ENCODE results near the gene C16orf74. TPM values are rescaled to one million over a fixed set of nuclear protein-coding genes. Genes with fewer than 3 reads are reported as not detected.

The C16orf74 gene
- total and polyA plus RNA-seq, 2 of the 8 experiments (the other 6 are each of a cell fraction or from before 2014, with no cell fraction given): 7.3 to 9.3 TPM

DNA sequence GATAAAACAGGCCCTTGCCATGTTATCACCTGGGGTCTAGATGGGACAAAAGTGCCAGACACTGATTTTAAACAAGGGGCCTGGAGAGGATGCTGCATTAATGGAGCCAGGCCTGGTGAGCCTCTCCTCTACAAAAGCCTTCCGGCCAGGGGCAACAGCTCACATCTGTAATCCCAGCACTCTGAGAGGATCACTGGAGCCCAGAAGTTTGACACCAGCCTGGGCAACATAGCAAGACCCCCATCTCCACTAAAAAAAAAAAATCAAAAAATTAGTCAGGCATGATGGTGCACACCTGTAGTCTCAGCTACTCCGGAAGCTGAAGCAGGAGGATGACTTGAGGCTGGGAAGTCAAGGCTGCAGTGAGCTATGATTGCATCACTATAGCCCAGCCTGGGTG, 65.6 kb downstream of the C16orf74 start:
- no peak for TF ChIP-seq JUND (IDR thresholded peaks at IDR 0.05; ENCODE audit: low read length)
- TF ChIP-seq NANOG (IDR thresholded peaks at IDR 0.05; ENCODE audit: insufficient read depth, low read depth, low read length, poor library complexity, severe bottlenecking): no peak
- no peak for TF ChIP-seq JUN (IDR thresholded peaks at IDR 0.05; ENCODE audit: low read depth, low read length)
- no peak for TF ChIP-seq POU5F1 (IDR thresholded peaks at IDR 0.05; ENCODE audit: low read depth, low read length)
- no peak for TF ChIP-seq TBP (IDR thresholded peaks at IDR 0.05; ENCODE audit: low read depth, low read length)
- TF ChIP-seq ASH2L (IDR thresholded peaks at IDR 0.05; ENCODE audit: low read length): no peak
- no peak for TF ChIP-seq TAF7 (optimal IDR thresholded peaks at IDR 0.05; ENCODE audit: borderline replicate concordance, low read depth, low read length)
- Histone ChIP-seq H2BK20ac (ENCODE audit: low read length) (no peak overlapping the region), H3K79me1 (ENCODE audit: low read depth, low read length) (peaks cover 11% of the 10 kb centered on the region), H4K5ac (ENCODE audit: insufficient read length, low read depth, low read length) (no peak overlapping the region), H3K18ac (ENCODE audit: extremely low read depth, low read length) (no peak overlapping the region), H3K23ac (ENCODE audit: insufficient read length) (no peak overlapping the region), H2BK5ac (ENCODE audit: low read depth, low read length) (no peak overlapping the region), H4K91ac (replicated peaks; ENCODE audit: insufficient read length, low read length) (no peak overlapping the region), H3K9ac (replicated peaks in 1 of 4; ENCODE audit: extremely low read depth in 1 of 4, low read depth in 3 of 4, low read length in 3 of 4) (no peak overlapping the region; a peak in 1 of 7 replicates), H2AFZ (ENCODE audit: low read length) (no peak overlapping the region), H4K20me1 (replicated peaks in 1 of 2; ENCODE audit: control insufficient read depth in 1 of 2, insufficient read depth in 2 of 2, low read length in 2 of 2) (peaks cover 3 to 20% of the 10 kb centered on the region in 2 experiments), H2BK15ac (ENCODE audit: low read length) (no peak overlapping the region), H3K36me3 (ENCODE audit: control insufficient read depth in 2 of 4, insufficient read depth in 4 of 4, low read length in 3 of 4) (peaks cover 12 to 22% (median 15%) of the 10 kb centered on the region in 4 experiments), H3K79me2 (ENCODE audit: control insufficient read depth in 1 of 2, insufficient read depth in 2 of 2, low read length in 2 of 2) (peaks cover 0 to 39% of the 10 kb centered on the region in 2 experiments; a peak in 2 of 4 replicates), H3K4me3 (ENCODE audit: extremely low read depth in 1 of 4, insufficient read depth in 2 of 4, low read depth in 3 of 4, low read length in 4 of 4) (no peak overlapping the region), H3K4me2 (ENCODE audit: insufficient read depth in 1 of 2, low read depth in 2 of 2, low read length in 2 of 2) (no peak overlapping the region), H3K4ac (replicated peaks; ENCODE audit: insufficient read length, low read depth, low read length) (no peak overlapping the region), H2BK120ac (replicated peaks; ENCODE audit: low read depth, low read length) (no peak overlapping the region), H2AK5ac (ENCODE audit: low read depth, low read length) (no peak overlapping the region), H3K56ac (replicated peaks; ENCODE audit: insufficient read length, low read depth, low read length) (no peak overlapping the region), H2BK12ac (ENCODE audit: low read depth, low read length) (no peak overlapping the region), H4K8ac (ENCODE audit: extremely low read depth, insufficient read depth, low read length) (no peak overlapping the region), H3K14ac (ENCODE audit: insufficient read length) (no peak overlapping the region), H3K27me3 (replicated peaks in 1 of 4; ENCODE audit: control insufficient read depth in 3 of 4, extremely low read depth in 1 of 4, insufficient read depth in 3 of 4, low read length in 3 of 4) (no peaks in the 10 kb centered on the region), H3K27ac (ENCODE audit: low read depth, low read length) (no peak overlapping the region), H3K23me2 (ENCODE audit: low read depth, low read length) (no peaks in the 10 kb centered on the region; the same call in 1 of the 2 replicates), H3K4me1 (replicated peaks in 1 of 4; ENCODE audit: control insufficient read depth in 3 of 4, insufficient read depth in 4 of 4, low read length in 3 of 4) (peaks cover 0 to 5% (median 0%) of the 10 kb centered on the region in 4 experiments; a peak in 1 of 7 replicates), H3K9me3 (ENCODE audit: insufficient read depth in 2 of 2, low read depth in 1 of 2, low read length in 1 of 2) (no peaks in the 10 kb centered on the region)
- ChIA-PET CTCF (ENCODE audit: partially characterized antibody) (interaction anchor here (1.2 to 37.0 kb wide), 6 partner anchors 11 to 50 kb away, joined by 3 to 620 read pairs (median 22); no protein-coding TSS in a partner anchor), POLR2A (ENCODE audit: partially characterized antibody) (interaction anchor here (0.9 to 9.5 kb wide), 2 partner anchors 10 to 20 kb away, joined by 3 to 77 read pairs; no protein-coding TSS in a partner anchor)
- FAIRE-seq (no peak), DNase-seq (ENCODE audit: low read depth in 1 of 2, low spot score in 2 of 2) (no peak)
- 96% methylated on average over 2 of the region's 2 CpGs; no CpG with 5 or more reads in 1 of the 2 experiments for WGBS, 2 experiments (ENCODE audit: extremely low coverage in 1 of 2, insufficient coverage in 1 of 2, insufficient read length in 1 of 2, insufficient replicate concordance in 2 of 2, low coverage in 1 of 2, low lambda C conversion rate in 2 of 2, missing lambda C conversion rate in 1 of 2)
